GM12801 (cell line): ENCODE data around the gene IFT20.

Source experiments
- TF ChIP-seq, protein P1 (sequence below): IDR thresholded peaks from one replicate; pipeline ENCODE4 v1.5.1; 2011; ENCODE audit warnings: control low read depth; ENCODE audit not compliant: insufficient read length; ENCODE audit errors: extremely low read depth

The IFT20 gene

DNA sequence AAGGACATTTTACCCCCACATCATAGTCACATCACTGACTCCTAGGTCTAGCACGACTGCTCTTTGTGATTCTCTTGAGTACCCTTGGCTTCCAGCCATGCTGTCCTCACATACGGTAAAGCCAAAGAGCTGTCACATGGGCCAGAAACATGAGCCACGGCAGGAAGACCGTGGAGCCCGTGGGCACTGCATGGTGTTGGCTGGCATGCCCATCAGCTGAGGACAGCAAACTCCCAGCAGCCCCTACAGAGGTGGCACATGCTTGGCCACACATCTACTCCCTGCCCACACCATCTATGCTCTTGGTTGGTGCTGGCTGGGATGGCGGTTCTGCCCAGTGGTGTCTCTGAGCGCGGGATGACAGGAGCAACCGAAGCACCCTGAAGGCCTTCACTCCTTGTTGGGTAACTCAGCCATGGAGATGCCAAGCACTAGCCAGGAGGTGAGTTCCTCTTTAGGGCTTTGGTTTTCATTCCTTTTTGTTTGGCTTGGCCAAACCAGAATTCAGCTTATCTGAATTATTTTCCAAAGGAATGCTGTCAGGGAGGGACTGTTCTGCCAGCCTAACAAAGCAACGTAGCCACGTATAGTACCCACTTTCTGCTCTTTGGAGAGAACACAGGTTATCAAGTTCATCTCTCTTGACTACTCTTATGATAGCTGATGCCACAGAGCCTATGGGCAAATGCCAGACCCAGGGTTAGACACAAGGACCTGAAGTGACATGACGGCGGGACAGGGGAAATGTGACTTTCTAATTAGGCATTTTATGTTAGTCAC, 10.3 kb upstream of the IFT20 start:
- TF ChIP-seq, protein P1, sequence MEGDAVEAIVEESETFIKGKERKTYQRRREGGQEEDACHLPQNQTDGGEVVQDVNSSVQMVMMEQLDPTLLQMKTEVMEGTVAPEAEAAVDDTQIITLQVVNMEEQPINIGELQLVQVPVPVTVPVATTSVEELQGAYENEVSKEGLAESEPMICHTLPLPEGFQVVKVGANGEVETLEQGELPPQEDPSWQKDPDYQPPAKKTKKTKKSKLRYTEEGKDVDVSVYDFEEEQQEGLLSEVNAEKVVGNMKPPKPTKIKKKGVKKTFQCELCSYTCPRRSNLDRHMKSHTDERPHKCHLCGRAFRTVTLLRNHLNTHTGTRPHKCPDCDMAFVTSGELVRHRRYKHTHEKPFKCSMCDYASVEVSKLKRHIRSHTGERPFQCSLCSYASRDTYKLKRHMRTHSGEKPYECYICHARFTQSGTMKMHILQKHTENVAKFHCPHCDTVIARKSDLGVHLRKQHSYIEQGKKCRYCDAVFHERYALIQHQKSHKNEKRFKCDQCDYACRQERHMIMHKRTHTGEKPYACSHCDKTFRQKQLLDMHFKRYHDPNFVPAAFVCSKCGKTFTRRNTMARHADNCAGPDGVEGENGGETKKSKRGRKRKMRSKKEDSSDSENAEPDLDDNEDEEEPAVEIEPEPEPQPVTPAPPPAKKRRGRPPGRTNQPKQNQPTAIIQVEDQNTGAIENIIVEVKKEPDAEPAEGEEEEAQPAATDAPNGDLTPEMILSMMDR = no peak

DNA sequence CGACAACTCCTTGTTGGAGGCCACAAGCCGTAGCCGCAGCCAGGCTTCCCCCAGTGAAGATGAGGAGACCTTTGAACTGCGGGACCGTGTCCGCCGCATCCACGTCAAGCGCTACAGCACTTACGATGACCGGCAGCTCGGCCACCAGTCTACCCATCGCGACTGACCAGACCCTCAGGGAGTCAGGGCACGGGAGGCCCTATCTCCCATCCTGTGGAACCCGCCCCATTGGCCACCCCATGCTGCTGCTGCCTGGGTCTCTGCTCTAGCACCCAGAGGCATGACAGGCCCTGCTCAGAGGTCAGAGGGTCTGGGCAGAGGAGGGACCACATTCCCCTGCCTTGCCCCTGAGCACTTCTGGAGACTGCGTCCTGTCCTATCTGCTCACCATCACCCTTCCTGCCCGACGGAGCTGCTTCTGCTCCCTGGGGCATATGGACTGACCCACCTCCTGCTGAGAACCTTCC, 9.2 kb upstream of the IFT20 start:
- TF ChIP-seq, protein P1 = no peak

DNA sequence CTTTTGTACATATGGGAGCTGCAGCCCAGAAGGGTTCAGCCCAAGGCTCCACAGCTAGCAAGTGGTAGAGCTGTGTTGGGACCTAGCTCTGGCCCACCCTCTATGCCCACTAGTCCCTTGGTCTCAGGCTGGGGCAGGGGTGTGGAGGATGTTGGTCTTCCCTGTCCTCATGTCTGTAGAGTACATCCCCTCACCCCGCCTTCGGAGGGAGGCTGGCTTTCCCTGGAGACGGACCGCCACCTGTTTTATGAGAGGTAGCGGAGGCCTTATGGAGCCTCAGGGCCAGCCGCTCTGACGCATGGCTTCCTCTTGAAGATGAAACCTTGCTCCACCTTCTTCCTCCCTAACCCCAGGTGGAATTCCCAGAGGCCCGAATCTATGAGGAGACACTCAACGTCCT, 8.7 kb upstream of the IFT20 start:
- TF ChIP-seq, protein P1 = no peak

DNA sequence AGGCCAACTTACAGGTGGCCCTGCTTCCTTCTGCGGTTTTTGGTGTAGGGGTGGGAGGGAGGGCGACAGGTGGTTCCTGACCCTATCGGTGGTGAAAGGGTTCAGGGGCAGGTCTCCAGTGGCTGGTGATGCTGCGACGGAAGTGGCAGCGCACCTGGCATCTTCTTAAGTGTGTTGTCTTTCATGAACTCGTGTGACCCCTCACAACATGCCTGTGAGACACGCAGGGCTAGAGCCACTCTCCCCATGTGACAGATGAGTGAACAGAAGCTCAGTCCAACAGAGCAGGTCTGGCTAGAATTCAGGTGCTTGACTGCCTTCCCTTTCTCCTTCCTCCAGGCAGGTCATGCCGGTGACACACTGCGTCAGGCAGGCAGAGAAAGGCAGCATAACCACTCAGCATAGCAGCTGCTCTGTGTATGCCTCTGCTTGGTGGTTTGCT, 8.2 kb upstream of the IFT20 start:
- TF ChIP-seq, protein P1 = no peak

GRCh38 chr17:28342313-28342712, 7.0 kb upstream of the IFT20 start:
- TF ChIP-seq, protein P1 = no peak

DNA sequence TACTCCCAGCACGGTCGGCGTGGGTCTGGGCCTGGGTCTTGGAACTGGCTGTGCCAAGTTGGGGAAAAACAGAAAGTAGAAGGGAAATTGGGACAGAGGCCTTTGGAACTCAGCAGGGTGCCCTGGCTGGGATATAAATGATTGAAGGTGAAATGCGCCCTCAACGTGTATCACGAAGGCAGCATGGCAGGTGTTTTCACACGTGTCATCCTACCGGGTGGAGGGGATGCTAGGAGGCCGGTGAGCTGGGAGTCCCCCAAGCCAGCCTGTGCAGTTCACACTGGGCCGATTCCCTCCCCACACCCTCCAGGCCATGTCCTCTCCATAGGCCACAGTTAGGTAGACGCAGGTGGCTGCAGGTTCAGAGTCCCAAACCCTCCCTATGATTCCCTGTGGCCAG, 6.2 kb upstream of the IFT20 start:
- TF ChIP-seq, protein P1 = no peak

GRCh38 chr17:28340374-28340773, 5.1 kb upstream of the IFT20 start:
- TF ChIP-seq, protein P1 = no peak

DNA sequence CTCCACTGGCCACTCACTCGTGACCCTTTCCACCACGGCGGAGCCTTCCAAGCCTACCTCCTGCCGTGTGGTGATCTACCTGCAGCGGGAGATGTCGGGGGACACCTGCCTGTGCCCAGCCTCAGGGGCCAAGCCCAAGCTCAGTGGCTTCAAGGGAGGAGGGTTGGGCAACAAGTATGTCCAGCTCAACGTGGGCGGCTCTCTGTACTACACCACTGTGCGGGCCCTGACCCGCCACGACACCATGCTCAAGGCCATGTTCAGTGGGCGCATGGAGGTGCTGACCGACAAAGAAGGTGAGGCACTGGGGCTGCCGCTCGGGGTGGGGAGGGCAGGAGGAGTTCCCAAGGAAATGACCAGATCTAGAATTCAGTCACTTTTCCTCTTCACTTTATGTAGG, 4.2 kb upstream of the IFT20 start:
- TF ChIP-seq, protein P1 = no peak
